RKO (cell line): ENCODE data around the gene LTBP2.

ENCODE experiments used
- DNase-seq: peaks from one replicate; pipeline ENCODE4 v3.0.0-alpha.2; 2016; ENCODE audit warnings: low spot score

Gene LTBP2

DNA sequence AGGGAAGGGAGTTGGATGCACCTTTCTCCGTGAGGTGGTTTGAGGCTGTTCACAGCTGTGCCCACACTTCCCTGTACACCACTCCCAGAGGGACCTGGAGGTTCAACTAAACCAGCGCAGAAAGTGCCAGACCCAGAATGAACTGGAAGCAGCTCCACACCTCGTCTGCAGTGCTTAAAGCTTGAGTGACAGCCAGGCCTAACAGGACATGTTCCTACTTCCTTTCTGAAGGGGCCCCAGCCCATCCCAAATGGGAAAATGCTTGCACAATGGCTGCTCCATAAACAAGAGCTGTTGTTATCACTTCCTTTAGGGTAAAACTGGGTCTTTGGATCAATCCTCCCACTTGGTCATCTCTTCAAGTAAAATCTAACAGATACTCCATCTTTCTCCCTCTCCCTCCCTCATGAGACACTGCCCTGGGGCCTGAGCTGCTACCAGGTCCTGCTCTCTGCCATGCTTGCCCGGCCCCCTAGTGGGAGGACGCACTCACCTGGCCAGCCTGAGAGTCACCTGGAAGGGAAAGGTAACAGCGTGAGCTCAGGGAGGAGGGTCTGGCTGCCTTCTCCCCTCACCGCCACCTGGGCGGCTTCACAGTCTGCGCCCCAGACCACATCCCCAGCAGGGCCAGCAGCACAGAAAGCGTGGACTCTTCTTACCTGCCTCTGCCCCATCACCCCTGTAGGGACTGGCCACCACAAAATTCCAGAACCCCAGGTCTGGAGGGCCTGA lies 85.0 kb downstream of the LTBP2 start:
- DNase-seq, result no peak

DNA sequence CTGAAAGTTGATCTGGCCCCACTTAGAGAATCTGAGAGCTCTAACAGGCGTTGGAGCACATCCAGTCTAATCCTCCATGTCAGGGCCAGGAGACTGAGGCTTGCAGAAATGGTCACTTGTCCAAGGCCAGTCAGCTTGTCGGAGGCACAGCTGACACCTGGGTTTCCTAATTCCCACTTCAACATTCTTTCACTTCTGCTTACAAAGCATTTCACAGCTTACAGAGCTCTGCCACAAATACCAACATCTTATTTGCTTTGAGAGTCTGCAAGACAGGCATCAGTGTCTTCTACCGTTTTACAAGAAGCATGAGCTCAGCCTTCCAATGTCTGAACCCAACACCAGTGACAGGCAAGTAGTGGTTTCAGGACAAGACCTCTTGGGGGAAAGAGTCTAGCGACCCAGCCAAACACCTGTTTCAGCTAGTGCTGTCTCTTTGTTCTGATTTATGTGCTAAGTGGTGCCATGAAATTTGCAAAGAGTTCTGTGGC lies 86.6 kb downstream of the LTBP2 start:
- no peak for DNase-seq

DNA sequence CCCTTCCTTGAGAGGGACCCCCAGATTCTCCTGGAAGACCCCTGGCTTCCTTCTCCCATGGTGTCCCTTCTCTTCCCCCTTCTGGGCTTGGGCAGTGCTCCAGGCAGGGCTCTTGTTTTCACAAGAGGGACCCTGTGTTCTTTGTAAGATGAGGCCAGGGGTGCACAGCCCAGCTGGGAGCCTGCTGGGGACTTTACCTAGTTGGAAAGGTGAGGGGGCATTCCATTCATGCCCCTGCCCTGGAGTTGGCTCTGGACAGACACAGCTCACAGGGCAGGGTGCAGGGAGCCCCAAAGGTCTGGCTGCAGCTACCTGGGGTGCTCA lies 87.3 kb downstream of the LTBP2 start:
- DNase-seq, result no peak

DNA sequence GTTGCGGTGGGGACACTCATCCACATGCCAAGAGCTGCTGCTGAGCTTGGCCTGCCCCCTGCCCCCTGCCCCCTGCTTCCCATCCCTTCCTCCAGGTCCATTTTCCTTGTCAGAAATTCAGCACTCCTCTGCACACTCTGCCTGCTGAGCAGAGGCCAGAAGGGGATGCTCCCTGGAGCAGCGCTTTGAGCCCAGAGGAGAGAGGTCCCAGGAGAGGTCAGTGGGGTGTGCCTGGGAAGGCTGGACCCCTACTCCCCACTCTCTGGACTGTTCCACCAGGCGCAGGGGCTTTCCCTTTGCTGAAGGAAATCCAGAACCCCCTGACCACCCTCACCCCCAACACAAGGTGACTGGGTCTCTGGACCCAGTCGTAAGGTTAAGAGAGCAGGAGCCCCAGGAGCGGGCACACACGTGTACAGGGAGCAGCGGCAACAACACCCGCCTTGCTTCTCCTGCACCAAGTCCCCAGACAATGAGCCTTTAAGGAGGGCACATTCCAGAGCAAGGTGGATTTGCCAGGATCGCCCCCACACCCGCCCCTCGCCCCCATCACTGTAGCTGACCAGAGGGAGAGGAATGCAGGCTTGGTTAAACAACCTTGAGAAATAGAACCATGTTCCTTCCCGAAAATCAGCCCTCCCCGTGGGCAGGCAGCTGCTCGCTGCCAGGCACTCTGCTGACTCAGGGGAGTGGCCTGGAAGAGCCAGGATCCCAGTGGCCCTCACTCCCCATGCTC lies 87.8 kb downstream of the LTBP2 start:
- DNase-seq, result no peak

DNA sequence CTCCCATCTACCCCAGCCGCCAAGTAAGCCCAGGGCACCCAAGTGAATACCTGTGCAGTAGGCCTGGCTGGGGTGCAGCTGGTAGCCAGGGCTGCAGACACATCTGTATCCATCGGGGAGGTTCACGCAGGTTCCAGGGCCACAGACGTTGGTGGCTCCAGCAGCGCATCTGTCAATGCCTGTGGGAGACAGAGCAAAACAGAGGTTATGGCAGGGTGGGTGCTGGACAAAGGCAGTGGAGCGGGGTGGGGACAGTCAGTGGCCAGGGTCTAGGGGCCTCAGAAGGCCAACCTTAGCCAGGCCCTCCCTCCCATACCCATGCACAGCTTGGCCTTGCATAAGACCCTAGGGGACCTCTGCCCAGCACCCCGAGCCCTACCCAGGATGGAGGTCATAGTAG lies 89.3 kb downstream of the LTBP2 start:
- no peak for DNase-seq

DNA sequence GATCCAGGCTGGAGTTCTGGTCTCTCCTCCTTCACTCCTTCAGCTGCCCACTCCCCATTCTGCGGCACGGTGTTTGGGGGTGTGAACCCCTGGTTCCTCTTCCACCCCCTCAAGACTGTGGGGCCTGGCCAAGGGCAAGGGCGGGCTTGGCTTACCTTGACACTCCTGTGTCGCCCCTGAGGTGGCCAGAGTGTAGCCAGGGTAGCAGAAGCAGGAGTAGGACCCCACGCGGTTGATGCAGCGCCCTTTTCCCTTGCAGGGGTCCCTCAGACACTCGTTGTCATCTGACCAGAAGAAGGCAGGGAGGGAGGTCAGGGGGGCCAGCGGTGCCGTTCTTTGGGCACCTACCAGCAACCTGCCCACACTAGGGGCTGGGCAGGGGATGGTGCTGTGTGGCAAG lies 90.3 kb downstream of the LTBP2 start:
- no peak for DNase-seq

DNA sequence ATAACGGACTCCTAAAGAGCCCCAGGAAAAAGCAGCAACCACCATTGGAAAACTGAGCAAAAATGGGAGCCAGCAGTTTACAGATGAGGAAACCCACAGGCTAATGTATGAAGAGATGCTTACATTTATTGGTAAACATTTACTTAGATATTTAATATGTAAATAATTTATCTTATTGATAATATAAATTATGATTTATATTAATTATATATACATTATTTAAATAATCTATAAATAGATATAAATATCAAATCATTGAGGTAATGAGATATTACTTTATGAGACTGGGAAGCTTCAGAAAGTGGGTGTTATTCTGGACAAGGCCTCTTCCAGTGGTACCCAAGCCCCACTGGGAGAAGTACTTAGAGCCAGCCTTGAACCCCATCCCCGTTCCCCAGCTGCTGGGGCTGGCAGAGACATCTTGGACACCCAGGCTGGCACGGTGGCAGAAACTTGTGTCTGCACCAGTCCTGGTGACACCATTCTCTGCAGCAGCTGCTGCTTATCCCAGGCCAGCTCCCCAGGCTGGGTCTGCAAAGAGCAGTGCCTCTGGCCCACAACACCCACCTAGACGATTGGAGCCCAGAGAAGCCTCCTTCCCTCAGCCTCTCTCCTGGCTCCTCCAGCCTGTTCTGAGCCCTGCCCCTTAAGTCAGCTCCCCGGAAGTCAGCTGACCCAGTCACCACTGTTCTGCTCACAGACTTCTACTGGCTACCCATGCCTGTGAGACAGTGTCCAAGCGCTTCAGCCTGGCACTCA lies 92.5 kb downstream of the LTBP2 start:
- no peak for DNase-seq

DNA sequence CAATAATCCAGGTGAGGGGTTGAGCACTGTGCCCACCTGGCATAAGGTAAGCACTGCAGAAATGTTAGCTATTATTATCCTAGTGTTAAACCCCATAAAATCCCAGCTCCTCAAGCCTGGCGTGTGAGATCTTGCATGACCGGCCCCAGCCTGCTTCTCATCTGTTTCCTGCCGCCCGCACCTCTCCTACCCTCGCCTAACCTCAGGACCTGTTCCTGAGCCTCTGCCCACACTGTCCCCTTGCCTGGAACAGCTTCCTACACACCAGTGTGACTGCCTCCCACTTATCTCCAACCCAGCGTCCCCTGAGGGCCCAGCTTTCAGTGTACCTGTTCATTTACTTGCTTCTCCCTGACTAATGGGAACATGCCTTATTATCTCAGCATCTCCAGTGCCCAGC lies 93.8 kb downstream of the LTBP2 start:
- DNase-seq, result no peak

DNA sequence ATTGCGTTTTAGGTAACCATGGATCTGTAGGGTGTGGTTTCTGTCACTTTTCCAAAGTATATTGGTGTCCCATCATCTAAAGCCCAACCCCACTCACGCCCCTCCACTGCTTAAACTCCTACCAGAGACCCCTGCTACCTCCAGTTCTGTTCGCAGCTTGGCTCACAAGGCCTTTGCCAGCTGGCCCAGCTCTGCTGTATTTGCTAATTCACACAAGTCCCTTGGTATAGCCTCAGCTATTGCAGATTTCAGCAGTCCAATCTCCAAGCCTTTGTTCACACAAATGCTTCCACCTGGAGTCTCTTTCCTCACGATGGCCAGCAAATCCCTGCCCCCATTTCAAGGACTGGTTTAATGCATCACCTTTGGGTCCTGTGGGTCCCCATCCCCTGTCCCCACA lies 94.3 kb downstream of the LTBP2 start:
- no peak for DNase-seq

DNA sequence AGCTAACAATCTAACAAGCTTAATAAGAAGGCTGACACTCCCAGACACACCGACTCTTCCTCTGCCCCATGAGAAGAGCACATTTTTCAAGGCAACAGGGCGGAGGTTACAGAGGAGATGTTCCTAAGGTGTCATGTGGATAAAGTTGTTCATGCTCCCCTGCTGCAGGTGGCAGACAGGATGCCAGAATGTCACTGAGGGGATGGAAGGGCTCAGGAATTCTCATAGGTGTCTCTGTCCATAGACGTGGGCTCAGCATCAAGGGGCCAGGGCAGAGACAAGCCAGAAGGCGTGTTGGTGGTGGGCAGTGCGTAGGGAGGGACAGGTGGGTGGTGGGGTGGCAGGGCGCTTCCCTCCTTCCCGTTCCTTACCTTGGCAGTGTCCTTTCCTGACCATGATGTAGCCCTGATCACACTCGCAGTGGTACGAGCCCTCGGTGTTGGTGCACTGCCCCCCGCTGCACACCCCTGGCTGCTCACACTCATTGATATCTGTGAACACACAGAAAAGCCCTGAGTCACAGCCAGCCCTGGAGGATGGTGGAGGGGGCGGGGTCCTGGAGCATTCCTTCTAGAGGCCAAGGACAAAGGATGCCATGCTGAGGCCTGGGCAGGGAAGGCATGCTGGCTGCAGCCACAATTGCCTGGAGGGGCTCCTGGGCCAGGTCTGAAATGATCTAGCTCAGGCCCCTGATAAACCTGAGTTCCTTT lies 95.4 kb downstream of the LTBP2 start:
- no peak for DNase-seq

DNA sequence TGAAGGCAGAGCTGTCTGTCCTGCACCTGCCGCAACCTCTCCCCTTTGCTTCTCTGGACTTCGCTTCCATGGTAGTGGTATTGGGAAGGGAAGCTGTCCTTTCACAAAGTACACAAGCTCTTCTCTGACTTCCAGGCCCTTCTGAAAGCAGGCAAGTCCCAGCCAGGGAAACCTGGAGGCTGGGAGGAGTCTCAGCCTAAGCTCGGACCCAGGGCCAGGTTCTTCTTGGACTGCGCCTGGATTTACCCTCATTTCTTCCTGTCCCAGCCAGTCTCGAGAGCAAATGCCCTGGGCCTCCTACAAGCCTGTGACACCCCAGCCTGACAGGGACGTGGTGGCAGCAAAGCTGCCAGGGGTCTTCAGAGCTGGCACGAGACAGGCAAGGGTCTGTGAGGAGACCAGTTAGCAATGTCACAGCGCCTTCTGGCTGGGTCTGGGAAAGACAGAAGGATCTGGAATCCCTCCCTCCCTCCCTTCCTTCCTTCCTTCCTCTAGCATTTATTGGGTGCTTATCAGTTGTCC lies 96.1 kb downstream of the LTBP2 start:
- no peak for DNase-seq

DNA sequence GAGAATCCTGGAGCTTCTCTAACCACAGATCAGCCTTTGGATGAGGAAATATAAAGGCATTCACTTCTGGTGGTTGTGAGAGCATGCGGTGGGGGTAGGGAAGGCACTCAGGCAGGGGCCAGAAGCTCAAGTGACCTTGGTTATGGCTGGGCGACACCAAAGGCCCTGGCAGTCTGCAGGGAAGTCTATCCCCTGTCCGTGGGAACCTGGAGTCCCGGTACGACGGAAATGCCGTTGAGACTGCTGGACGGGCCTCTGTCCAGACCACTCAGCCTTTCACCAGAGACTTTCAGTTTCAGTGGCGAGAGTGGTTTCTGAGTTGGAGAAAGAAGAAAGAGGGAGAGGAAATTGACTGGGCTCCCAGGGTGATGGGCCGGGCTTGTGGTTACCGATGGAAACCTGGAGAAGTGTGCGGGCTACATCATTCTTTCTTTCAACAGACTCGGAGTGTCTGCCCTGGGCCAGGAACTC lies 97.5 kb downstream of the LTBP2 start:
- no peak for DNase-seq

DNA sequence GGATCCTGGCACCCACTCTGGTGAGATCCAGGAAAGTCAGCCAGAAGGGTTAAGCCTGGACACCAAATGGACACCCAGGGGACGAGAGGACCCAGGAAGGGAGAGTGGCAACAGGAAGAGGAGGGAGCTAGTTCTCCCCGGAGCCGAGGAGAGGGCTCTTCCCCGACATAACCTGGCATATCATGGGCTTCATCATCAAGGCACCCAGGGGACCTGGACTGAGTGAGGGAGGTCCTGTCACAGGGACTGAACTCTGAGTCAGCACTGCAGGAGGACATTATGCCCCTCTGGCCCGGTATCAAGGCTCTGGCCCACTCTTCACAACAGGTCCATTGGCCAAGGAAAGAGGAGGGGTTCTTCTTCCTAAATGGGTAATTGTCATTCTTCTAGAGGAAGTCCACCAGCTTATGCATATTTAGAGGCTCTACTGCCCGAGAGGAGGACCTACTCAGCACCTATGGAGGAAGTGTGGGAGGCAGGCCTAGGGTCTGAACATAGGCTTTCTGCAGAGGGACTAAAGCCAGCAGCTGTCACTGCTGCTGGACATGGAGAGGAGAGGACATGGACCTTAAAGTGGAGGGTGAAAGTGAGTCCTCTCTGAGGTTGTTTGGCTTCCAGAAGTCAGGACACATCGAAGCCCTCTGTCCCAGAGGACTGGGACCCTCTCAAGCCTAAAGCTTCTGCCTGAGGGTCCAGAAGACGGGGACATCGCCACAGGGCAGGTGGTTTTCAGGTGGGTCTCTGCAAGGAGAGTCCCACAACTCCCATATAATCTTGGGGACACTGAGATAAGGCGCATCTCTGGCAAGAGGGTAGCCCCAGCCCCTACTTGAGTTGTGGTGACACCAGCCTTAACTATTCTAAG lies 99.8 kb downstream of the LTBP2 start:
- DNase-seq, result no peak

DNA sequence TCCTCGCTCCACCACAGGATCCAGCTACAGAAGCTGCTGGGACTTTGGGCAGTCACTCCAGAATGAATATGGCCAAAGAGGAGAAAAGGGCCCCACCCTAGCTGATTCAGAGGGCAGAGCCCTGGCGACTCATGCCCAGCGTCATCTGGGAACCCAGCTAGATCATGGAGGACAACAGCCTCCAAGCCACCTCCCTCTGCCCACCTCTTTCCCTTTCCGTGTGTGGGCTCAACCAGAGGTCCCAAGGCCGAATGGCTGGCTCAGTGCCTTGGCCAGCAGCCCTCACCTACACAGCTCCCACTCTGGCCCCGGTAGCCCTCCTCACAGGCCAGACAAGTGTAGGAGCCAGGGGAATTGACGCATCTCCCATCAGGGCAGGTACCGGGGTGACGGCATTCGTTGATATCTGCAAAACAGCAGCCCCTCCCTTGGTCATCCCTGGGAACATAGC lies 101.1 kb downstream of the LTBP2 start:
- DNase-seq, result peak; percentile 58

DNA sequence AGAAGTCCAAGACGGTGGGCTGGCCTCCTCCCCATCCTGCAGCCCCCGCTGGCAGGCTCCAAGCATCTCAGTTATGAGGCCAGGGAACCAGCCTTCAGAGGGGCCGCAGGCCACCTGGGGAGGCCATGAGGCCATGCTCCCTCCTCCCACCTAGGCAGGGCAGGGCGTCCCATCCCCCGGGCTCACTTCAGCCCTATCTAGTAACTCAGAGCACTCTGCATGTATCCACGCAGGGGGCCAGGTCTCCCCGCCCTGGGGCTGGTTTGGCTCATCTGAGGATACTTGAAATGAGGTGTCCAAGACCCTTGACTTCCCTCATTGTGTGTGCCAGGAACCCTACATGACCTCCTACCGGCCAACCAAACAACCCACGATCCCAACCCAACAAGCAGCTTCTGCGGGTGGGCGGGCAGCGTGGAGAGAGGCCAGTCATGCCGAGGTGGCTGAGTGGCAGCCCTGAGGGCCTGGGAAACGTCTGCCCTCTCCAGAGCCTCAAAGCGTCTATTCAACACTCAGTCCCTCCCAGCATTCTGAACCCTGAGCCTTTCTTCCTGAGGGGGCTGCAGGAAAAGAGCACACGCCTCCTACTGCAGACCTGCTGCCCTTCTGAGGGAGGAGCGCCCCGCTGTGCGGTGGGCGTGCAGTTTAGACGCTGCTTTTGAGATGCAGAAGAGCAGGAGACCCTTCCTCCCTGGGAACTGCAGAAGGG lies 101.7 kb downstream of the LTBP2 start:
- DNase-seq, result no peak

DNA sequence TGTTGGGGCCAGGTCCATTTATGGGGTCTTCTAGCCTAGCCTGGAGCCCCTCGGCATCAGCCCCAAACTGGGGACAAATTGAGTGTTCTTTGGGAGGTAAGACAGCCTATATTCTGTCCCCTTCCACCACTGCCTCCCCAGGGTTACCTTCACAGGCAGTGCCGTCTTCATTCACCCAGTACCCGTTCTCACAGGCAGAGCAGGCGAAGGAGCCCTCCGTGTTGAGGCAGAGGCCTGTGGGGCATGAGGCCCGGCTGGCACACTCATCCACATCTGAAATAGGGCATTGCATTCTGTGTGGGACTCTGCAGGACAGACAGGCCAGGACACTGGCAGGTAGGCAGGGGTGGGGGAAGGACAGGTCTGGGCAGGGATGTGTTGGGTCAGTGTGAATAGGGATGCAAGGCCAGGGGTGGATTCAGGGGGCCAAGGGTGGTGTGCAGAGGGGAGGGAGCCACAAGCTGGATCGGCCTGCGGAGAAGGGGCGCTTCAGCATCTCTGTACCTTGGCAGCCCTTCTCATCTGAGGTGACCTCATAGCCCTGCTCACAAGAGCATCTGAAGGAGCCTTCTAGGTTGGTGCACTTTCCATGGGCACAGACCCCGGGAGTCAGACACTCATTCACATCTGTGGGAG lies 102.3 kb downstream of the LTBP2 start:
- no peak for DNase-seq

DNA sequence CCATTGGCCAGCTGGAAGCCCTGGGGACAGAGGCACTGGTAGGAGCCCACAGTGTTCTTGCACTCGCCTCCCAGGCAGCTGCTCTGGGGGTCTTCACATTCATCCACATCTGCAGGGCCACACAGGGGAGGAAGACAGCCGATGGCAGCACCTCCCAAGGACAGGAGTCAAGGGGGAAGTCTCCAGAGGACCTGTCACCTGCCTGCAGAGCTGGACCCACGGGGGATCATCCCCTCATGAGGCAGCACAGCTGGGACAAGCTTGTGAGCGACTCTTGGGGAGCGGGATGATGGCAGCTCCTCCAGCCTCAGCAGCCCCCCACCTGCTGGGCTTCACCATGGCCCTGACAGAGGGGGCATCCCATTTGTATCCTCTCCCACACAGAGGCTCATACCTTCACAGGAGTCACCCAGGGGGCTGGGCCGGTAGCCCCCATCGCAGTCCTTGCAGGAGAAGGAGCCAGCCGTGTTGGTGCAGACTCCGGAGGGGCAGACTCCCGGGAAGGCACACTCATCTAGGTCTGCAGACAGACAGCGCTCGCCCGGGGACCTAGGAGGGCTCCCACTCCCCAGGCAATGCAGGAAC lies 103.1 kb downstream of the LTBP2 start:
- no peak for DNase-seq

DNA sequence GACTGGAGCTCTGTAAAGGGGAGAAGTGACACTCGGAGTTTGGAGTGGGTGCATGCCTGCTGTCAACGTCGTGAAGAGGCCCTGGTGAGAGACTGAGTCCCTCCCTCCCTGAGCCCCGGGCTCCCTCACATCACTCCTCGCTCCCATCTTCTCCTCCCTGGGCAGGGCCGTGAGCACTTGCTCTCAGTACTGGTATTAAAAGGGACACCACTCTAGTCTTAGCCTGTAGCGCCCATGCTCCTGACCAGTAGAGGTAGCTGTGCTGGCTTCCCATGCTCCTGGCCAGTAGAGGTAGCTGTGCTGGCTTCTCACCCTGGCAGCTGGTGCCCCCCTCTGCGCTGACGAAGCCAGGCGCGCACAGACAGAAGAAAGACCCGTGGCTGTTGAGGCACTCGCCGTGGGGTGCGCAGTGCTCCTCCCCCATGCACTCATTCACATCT lies 103.7 kb downstream of the LTBP2 start:
- DNase-seq, result no peak

DNA sequence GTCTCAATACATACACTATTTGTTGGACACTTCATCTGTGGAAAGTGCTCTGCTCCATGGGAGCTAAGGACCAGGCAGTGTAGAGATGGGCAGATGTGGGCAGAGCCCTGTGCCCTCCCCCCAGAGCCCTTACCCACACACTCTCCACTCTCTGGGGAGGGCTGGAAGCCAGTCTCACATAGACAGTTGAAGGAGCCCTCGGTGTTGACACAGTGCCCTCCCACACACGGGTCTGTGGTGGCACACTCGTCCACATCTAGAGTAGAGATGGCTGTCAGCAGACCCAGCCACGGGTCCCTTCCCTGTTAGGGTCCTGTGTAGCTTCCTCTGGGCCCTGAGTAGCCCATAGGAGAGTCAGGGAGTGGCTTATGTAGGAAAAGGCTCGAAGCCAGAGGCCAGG lies 104.2 kb downstream of the LTBP2 start:
- no peak for DNase-seq
